Caco-2 (cell line): ENCODE measurements around the gene PAPPA2. TPM values are rescaled to one million over a fixed set of nuclear protein-coding genes. Genes with fewer than 3 reads are reported as not detected.
A peak's percentile ranks its signal among the peaks of the same experiment; 100 is the strongest.

Source experiments
- BruUV-seq: library from RNA; stranded (reverse); fragments of 400-500 nt; replicated peaks from 2 replicates; lab custom pipeline; 2021; lab: Mats Ljungman, UMichigan
- CTCF ChIA-PET: fragments of 300-600 bp; sonication (Branson Sonifier 250); formaldehyde crosslinking; loops from one replicate; lab custom pipeline; 2022; ENCODE audit warnings: antibody characterized with exemption; lab: Charles Lee
- POLR2A ChIA-PET: fragments of 300-600 bp; sonication (Branson Sonifier 250); formaldehyde crosslinking; loops from one replicate; lab custom pipeline; 2022; ENCODE audit warnings: antibody characterized with exemption; lab: Charles Lee
- DNase-seq, 2 experiments: peaks; one replicate each; pipeline versions ENCODE4 v3.0.0 to v3.0.0-alpha.2; 2020 to 2022
- H3K27me3 ChIP-seq: replicated peaks from 2 replicates; pipeline ENCODE4 v1.6.0; 2011; ENCODE audit warnings: low read length; ENCODE audit not compliant: control insufficient read depth, insufficient read depth
- H3K36me3 ChIP-seq: 2 replicates; pipeline ENCODE4 v1.5.1; 2011; ENCODE audit warnings: low read length; ENCODE audit not compliant: control insufficient read depth, insufficient read depth
- H3K4me1 ChIP-seq: fragments of 250-450 bp; sonication (Bioruptor Pico); 2 replicates; pipeline ENCODE4 v1.5.1; 2020; ENCODE audit warnings: mild to moderate bottlenecking
- H3K4me3 ChIP-seq: 2 replicates; pipeline ENCODE4 v1.5.1; 2011; ENCODE audit warnings: low read depth, mild to moderate bottlenecking, control low read depth, low read length
- H3K9me3 ChIP-seq: fragments of 250-450 bp; sonication (Bioruptor Pico); 2 replicates; pipeline ENCODE4 v1.5.1; 2020; ENCODE audit warnings: mild to moderate bottlenecking, moderate library complexity
- H3K27ac Mint-ChIP-seq: one replicate; pipeline ENCODE4 v1.8.0; 2022; ENCODE audit warnings: mixed read lengths; ENCODE audit not compliant: unreplicated experiment
- H3K27me3 Mint-ChIP-seq: one replicate; pipeline ENCODE4 v1.8.0; 2022; ENCODE audit warnings: mixed read lengths; ENCODE audit not compliant: insufficient read depth, unreplicated experiment
- H3K36me3 Mint-ChIP-seq: one replicate; pipeline ENCODE4 v1.8.0; 2022; ENCODE audit warnings: mild to moderate bottlenecking, mixed read lengths; ENCODE audit not compliant: insufficient read depth, unreplicated experiment
- H3K4me1 Mint-ChIP-seq: one replicate; pipeline ENCODE4 v1.8.0; 2022; ENCODE audit warnings: low read depth, mixed read lengths; ENCODE audit not compliant: unreplicated experiment
- H3K4me3 Mint-ChIP-seq: one replicate; pipeline ENCODE4 v1.8.0; 2022; ENCODE audit warnings: mild to moderate bottlenecking, moderate library complexity, mixed read lengths; ENCODE audit not compliant: unreplicated experiment
- H3K9me3 Mint-ChIP-seq: one replicate; pipeline ENCODE4 v1.8.0; 2022; ENCODE audit warnings: mixed read lengths; ENCODE audit not compliant: unreplicated experiment
- intact Hi-C: fragments of 100-400 bp; cut with micrococcal nuclease; formaldehyde crosslinking; loops from one replicate; pipeline ENCODE4 v1.10.0; 2022; ENCODE audit not compliant: unreplicated experiment
- total RNA-seq: library from RNA; stranded (reverse); gene quantifications from 2 replicates; pipeline ENCODE4 v1.2.3, GENCODE V29; 2022
- TF ChIP-seq, protein P1 (sequence below), 2 experiments: fragments of 200-600 bp in 1 of 2; IDR thresholded peaks; 1 replicate in 1 of 2; 2 replicates in 1 of 2; pipeline versions ENCODE4 v1.5.1 to v1.8.0; 2011 to 2022; ENCODE audit warnings: antibody characterized with exemption in 1 of 2, control low read depth in 1 of 2, inconsistent platforms in 1 of 2, low read depth in 1 of 2, low read length in 1 of 2, mild to moderate bottlenecking in 1 of 2, moderate library complexity in 1 of 2; ENCODE audit not compliant: insufficient read depth in 1 of 2, severe bottlenecking in 1 of 2, unreplicated experiment in 1 of 2

PAPPA2 gene
- total RNA-seq, 1 experiment from 2014 or later = 0.18 TPM

DNA sequence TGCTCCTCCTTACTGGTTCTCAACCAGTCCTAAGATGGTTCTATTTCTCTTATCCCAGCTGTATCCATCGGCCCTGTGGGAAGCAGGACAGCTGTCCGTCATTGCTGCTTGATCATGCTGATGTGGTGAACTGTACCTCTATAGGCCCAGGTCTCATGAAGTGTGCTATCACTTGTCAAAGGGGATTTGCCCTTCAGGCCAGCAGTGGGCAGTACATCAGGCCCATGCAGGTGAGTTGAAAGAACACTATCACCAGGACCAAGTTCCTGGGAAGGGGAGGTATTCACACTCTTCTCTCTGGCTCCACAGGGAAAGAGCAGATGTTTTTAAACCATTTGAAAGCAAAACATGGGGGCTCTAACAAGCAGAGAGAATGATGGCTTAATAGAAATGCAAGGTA is 302.6 kb downstream of the PAPPA2 start:
- no peaks in the 10 kb centered on the region for H3K9me3 Mint-ChIP-seq
- H3K4me1 Mint-ChIP-seq = no peaks in the 10 kb centered on the region
- no peak for DNase-seq
- TF ChIP-seq, protein P1, sequence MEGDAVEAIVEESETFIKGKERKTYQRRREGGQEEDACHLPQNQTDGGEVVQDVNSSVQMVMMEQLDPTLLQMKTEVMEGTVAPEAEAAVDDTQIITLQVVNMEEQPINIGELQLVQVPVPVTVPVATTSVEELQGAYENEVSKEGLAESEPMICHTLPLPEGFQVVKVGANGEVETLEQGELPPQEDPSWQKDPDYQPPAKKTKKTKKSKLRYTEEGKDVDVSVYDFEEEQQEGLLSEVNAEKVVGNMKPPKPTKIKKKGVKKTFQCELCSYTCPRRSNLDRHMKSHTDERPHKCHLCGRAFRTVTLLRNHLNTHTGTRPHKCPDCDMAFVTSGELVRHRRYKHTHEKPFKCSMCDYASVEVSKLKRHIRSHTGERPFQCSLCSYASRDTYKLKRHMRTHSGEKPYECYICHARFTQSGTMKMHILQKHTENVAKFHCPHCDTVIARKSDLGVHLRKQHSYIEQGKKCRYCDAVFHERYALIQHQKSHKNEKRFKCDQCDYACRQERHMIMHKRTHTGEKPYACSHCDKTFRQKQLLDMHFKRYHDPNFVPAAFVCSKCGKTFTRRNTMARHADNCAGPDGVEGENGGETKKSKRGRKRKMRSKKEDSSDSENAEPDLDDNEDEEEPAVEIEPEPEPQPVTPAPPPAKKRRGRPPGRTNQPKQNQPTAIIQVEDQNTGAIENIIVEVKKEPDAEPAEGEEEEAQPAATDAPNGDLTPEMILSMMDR (IDR thresholded peaks at IDR 0.05; ENCODE audit: insufficient read depth in 1 of 2, low read depth in 1 of 2, low read length in 1 of 2, severe bottlenecking in 1 of 2, unreplicated experiment in 1 of 2) = peak in 1 of 2 experiments; percentile 5
- Histone ChIP-seq H3K4me1 (no peaks in the 10 kb centered on the region), H3K27me3 (peaks cover 2% of the 10 kb centered on the region), H3K36me3 (no peaks in the 10 kb centered on the region), H3K4me3 (no peak overlapping the region), H3K9me3 (no peaks in the 10 kb centered on the region)
- ChIA-PET POLR2A (no interaction called here), CTCF (no interaction called here)
- intact Hi-C loops = no loop called here
- no peak overlapping the region for H3K4me3 Mint-ChIP-seq
- no peak overlapping the region for H3K27ac Mint-ChIP-seq
- peaks cover 18% of the 10 kb centered on the region for H3K27me3 Mint-ChIP-seq
- BruUV-seq = no TSS peak
- H3K36me3 Mint-ChIP-seq = no peaks in the 10 kb centered on the region

DNA sequence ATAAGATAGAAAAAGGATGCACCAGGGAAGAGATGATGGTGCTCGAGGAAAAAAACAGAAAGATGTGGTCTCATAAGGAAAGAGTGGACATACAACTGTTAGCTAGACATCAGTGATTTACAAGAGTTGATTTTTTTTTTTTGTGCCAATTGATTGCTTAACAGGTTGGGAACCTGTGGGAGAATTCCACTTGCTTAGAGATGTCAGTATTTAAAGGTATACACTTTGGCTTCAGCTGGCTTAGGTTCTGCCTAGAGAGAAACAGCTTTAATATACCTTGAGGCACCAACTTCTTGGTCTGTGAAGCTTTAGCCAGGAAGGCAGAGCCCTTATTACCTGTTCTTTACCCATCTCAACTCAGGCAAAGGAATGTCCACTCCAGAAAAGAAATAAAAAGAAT is 303.8 kb downstream of the PAPPA2 start:
- ChIA-PET CTCF (no interaction called here), POLR2A (no interaction called here)
- no peak overlapping the region for H3K4me3 ChIP-seq
- no peaks in the 10 kb centered on the region for H3K4me1 ChIP-seq
- BruUV-seq = no TSS peak
- no peaks in the 10 kb centered on the region for H3K36me3 ChIP-seq
- no peak for DNase-seq
- intact Hi-C loops = no loop called here
- H3K4me1 Mint-ChIP-seq = no peaks in the 10 kb centered on the region
- H3K9me3 ChIP-seq = no peaks in the 10 kb centered on the region
- H3K4me3 Mint-ChIP-seq = no peak overlapping the region
- no peak overlapping the region for H3K27ac Mint-ChIP-seq
- no peaks in the 10 kb centered on the region for H3K9me3 Mint-ChIP-seq
- peaks cover 2% of the 10 kb centered on the region for H3K27me3 ChIP-seq
- TF ChIP-seq, protein P1 (IDR thresholded peaks at IDR 0.05; ENCODE audit: insufficient read depth in 1 of 2, low read depth in 1 of 2, low read length in 1 of 2, severe bottlenecking in 1 of 2, unreplicated experiment in 1 of 2) = no peak
- peaks cover 17% of the 10 kb centered on the region for H3K27me3 Mint-ChIP-seq
- no peaks in the 10 kb centered on the region for H3K36me3 Mint-ChIP-seq

DNA sequence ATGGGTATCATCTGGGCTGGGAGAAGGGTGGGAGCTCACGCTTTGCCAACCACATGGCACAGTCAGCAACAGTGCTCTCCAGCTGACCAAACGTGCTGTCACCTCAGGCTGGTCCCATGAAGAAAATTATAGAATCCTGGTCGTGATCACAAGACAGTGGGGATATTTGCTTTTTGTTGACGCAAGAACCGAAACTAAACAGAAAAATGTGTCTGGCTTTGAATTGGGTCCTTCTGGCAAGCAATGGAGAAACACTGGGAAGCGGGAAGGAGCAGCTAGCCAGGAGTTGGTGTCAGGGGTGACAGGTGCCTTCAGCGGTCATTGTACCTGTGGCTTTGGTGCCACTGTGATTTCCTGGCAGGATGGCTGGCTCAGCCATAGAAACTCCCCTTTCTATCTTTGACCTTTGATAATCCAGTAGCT is 304.8 kb downstream of the PAPPA2 start:
- Histone ChIP-seq H3K9me3 (no peaks in the 10 kb centered on the region), H3K36me3 (no peaks in the 10 kb centered on the region), H3K4me3 (no peak overlapping the region), H3K4me1 (no peaks in the 10 kb centered on the region), H3K27me3 (peaks cover 2% of the 10 kb centered on the region)
- DNase-seq = no peak
- Mint-ChIP-seq H3K4me3 (no peak overlapping the region), H3K4me1 (no peaks in the 10 kb centered on the region), H3K9me3 (no peaks in the 10 kb centered on the region), H3K27ac (no peak overlapping the region), H3K36me3 (no peaks in the 10 kb centered on the region), H3K27me3 (peaks cover 17% of the 10 kb centered on the region)
- no TSS peak for BruUV-seq
- ChIA-PET CTCF (no interaction called here), POLR2A (no interaction called here)
- TF ChIP-seq, protein P1 (IDR thresholded peaks at IDR 0.05; ENCODE audit: insufficient read depth in 1 of 2, low read depth in 1 of 2, low read length in 1 of 2, severe bottlenecking in 1 of 2, unreplicated experiment in 1 of 2) = no peak
- intact Hi-C loops = no loop called here
